ENCODE data around the gene MAMLD1. TPM values are rescaled to one million over a fixed set of nuclear protein-coding genes. Genes with fewer than 3 reads are reported as not detected.

Gene MAMLD1
- total RNA-seq, 4 donors from 2014 or later: 0.38 to 2.5 (median 0.75) TPM

DNA sequence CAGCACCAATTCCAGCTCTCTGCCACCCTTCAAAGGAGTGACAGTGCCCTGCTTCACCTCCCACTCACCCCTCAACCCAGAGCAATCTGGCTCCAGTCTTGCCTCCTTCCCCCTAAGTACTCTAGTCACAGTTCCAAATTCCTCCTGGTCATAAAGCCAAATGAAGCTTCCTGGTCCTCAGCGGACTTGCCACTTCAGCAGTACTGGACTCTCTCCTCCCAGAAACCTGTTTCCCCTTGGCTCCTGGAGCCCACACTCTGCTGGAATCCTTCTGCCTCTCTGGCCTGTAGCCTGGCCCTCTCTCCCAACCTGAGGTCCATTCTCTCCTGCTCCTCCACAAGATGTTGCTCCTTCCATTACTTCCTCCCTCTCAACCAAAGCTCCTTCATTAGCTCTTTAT is 152.7 kb downstream of the MAMLD1 start:
- Histone ChIP-seq H3K27me3 (no peaks in the 10 kb centered on the region), H3K4me3 (no peak overlapping the region), H3K9me3 (no peaks in the 10 kb centered on the region), H3K27ac (no peak overlapping the region), H3K36me3 (no peaks in the 10 kb centered on the region), H3K4me1 (no peaks in the 10 kb centered on the region)
- no peak for TF ChIP-seq POLR2A (IDR thresholded peaks at IDR 0.05)
- no peak for DNase-seq

- Histone ChIP-seq H3K27me3 (no peaks in the 10 kb centered on the region), H3K27ac (no peak overlapping the region), H3K36me3 (no peaks in the 10 kb centered on the region), H3K4me1 (no peaks in the 10 kb centered on the region), H3K9me3 (no peaks in the 10 kb centered on the region), H3K4me3 (no peak overlapping the region)
- DNase-seq: no peak
- TF ChIP-seq, protein P1, sequence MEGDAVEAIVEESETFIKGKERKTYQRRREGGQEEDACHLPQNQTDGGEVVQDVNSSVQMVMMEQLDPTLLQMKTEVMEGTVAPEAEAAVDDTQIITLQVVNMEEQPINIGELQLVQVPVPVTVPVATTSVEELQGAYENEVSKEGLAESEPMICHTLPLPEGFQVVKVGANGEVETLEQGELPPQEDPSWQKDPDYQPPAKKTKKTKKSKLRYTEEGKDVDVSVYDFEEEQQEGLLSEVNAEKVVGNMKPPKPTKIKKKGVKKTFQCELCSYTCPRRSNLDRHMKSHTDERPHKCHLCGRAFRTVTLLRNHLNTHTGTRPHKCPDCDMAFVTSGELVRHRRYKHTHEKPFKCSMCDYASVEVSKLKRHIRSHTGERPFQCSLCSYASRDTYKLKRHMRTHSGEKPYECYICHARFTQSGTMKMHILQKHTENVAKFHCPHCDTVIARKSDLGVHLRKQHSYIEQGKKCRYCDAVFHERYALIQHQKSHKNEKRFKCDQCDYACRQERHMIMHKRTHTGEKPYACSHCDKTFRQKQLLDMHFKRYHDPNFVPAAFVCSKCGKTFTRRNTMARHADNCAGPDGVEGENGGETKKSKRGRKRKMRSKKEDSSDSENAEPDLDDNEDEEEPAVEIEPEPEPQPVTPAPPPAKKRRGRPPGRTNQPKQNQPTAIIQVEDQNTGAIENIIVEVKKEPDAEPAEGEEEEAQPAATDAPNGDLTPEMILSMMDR (IDR thresholded peaks at IDR 0.05): no peak
- TF ChIP-seq POLR2A (IDR thresholded peaks at IDR 0.05): no peak
Observed at GRCh38 chrX:150517303-150517910, 154.3 kb downstream of the MAMLD1 start.

DNA sequence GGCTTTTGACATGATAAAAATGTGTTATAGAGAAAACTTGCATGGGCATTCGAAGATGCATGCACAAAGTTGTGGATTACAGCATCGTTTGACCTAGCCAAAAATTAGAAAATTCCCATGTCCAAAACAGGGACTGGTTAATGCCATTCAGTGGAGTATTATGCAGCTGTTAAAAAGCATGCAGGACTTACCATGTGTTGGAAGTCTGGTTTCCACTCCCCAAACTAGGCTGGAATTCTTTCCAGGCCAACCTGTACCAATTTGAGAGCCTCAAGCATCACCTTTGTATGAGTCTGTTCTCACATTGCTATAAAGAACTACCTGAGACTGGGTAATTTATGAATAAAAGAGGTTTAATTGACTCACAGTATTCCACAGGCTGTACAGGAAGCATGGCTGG is 159.4 kb downstream of the MAMLD1 start:
- Histone ChIP-seq H3K27ac (no peak overlapping the region), H3K4me1 (no peaks in the 10 kb centered on the region)

DNA sequence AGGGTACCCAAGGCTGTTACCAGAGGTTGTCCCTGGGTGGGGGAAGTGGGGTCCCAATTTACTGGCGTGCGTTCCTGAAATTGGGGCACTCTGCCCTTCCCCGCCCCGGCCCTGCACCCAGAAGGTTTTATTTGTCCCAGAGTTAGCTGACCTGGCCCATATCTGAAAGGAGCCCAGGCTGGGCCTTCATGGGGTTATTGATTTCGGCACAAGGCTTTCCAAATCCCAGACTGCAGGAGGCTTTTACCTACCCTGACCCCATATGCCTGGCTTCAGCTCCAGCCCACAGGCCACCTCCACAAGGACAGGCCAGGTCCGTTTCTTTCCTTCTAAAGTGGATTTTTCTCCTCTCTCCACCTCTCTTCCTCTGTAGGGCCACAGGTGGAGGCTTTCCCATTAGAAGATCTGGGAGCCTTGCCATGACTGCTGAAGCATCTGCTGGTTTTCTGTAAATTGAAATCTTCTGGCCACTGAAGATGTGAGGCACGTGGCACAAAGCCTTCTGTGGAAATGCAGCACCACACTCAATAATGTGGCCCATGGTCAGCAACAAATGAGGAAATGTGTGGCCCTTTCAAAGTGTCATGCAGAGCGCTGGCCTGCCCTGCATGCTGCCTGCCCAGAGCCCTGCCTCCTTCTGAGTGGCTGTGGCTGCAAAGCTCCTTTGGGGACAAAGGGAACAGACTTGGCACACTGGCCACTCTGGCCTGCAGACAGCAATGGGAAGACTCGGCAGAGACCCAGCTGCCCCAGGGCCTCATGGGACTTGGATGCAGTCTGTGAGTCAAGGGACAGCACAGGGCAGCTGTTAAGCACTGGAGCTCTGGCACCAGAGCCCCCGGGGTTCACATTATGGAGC is 162.2 kb downstream of the MAMLD1 start:
- H3K4me3 ChIP-seq: no peak overlapping the region
- H3K9me3 ChIP-seq: no peaks in the 10 kb centered on the region
- DNase-seq: no peak
- no peaks in the 10 kb centered on the region for H3K36me3 ChIP-seq
- no peaks in the 10 kb centered on the region for H3K27me3 ChIP-seq
- no peaks in the 10 kb centered on the region for H3K4me1 ChIP-seq
- TF ChIP-seq, protein P1 (IDR thresholded peaks at IDR 0.05): no peak
- no peak for TF ChIP-seq POLR2A (IDR thresholded peaks at IDR 0.05)
- H3K27ac ChIP-seq: no peak overlapping the region

More for the DNA sequence above, 159.4 kb downstream of the MAMLD1 start:
- H3K36me3 ChIP-seq: no peaks in the 10 kb centered on the region
- H3K27me3 ChIP-seq: no peaks in the 10 kb centered on the region
- H3K4me3 ChIP-seq: no peak overlapping the region
- no peaks in the 10 kb centered on the region for H3K9me3 ChIP-seq
- TF ChIP-seq POLR2A (IDR thresholded peaks at IDR 0.05): no peak
- TF ChIP-seq, protein P1 (IDR thresholded peaks at IDR 0.05): no peak
- no peak for DNase-seq

DNA sequence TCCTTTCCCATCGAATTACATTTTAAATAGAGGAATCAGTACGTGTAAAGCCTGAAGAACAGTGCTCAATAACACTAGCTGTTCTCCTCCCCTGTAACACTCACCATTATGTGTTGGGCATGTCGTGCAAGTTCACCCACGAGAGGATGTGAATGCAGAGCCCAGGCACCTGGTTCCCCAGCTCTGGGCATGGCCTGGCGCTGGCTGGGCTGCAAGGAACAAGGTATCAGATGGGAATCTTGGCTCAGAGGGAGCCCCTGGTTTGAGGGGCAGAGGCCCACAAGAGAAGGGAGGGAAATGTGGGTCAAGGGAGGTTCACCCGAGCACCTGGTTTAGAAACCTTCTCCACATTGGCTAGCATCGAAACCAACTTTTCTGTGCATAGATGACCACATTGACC is 163.6 kb downstream of the MAMLD1 start:
- no peak for DNase-seq
- Histone ChIP-seq H3K36me3 (no peaks in the 10 kb centered on the region), H3K4me1 (no peaks in the 10 kb centered on the region), H3K27ac (no peak overlapping the region), H3K27me3 (no peaks in the 10 kb centered on the region), H3K4me3 (no peak overlapping the region), H3K9me3 (no peaks in the 10 kb centered on the region)
- no peak for TF ChIP-seq POLR2A (IDR thresholded peaks at IDR 0.05)
- TF ChIP-seq, protein P1 (IDR thresholded peaks at IDR 0.05): no peak

DNA sequence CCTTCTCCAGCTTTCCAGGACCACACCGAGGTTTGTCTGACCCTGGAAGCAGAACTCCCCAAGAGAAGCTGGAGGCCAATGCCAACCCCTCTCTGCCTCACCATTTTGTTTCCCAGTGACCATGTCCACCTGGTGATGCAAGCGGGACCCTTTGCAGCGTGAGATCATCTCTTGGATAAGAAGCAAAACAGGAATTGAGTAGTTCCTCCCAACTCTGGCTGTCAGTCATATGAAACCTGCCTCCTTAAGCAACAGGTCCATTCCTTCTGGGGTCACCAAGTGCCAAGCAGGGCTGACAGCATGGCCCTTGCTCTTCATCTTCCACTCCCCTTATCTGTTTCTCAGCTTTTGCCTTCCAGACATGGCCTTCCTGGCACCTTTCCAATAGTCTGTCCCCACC is 164.0 kb downstream of the MAMLD1 start:
- no peak overlapping the region for H3K27ac ChIP-seq

More for the DNA sequence above, 164.0 kb downstream of the MAMLD1 start:
- Histone ChIP-seq H3K27me3 (no peaks in the 10 kb centered on the region), H3K36me3 (no peaks in the 10 kb centered on the region), H3K4me1 (no peaks in the 10 kb centered on the region), H3K4me3 (no peak overlapping the region), H3K9me3 (no peaks in the 10 kb centered on the region)
- TF ChIP-seq, protein P1 (IDR thresholded peaks at IDR 0.05): no peak
- no peak for TF ChIP-seq POLR2A (IDR thresholded peaks at IDR 0.05)
- DNase-seq: no peak

All from Peyer's patch (tissue), 4 donors.